Caco-2 (cell line): Measurements from ENCODE around the gene PSMF1. TPM values are rescaled to one million over a fixed set of nuclear protein-coding genes. Genes with fewer than 3 reads are reported as not detected.
A peak's percentile ranks its signal among the peaks of the same experiment; 100 is the strongest.

Experiments
- Bru-seq: library from RNA; stranded (reverse); fragments of 400-500 nt; gene quantifications from one replicate; lab custom pipeline; 2021; lab: Mats Ljungman, UMichigan
- BruChase-seq, 2 experiments: library from RNA; stranded (reverse); fragments of 400-500 nt; gene quantifications; one replicate each; lab custom pipeline; 2021; lab: Mats Ljungman, UMichigan
- BruUV-seq: library from RNA; stranded (reverse); fragments of 400-500 nt; replicated peaks from 2 replicates; lab custom pipeline; 2021; lab: Mats Ljungman, UMichigan
- CTCF ChIA-PET: fragments of 300-600 bp; sonication (Branson Sonifier 250); formaldehyde crosslinking; loops from one replicate; lab custom pipeline; 2022; ENCODE audit warnings: antibody characterized with exemption; lab: Charles Lee
- POLR2A ChIA-PET: fragments of 300-600 bp; sonication (Branson Sonifier 250); formaldehyde crosslinking; loops from one replicate; lab custom pipeline; 2022; ENCODE audit warnings: antibody characterized with exemption; lab: Charles Lee
- DNase-seq, 2 experiments: peaks; one replicate each; pipeline versions ENCODE4 v3.0.0 to v3.0.0-alpha.2; 2020 to 2022
- H3K27me3 ChIP-seq: replicated peaks from 2 replicates; pipeline ENCODE4 v1.6.0; 2011; ENCODE audit warnings: low read length; ENCODE audit not compliant: control insufficient read depth, insufficient read depth
- H3K36me3 ChIP-seq: 2 replicates; pipeline ENCODE4 v1.5.1; 2011; ENCODE audit warnings: low read length; ENCODE audit not compliant: control insufficient read depth, insufficient read depth
- H3K4me1 ChIP-seq: fragments of 250-450 bp; sonication (Bioruptor Pico); 2 replicates; pipeline ENCODE4 v1.5.1; 2020; ENCODE audit warnings: mild to moderate bottlenecking
- H3K4me3 ChIP-seq: 2 replicates; pipeline ENCODE4 v1.5.1; 2011; ENCODE audit warnings: low read depth, mild to moderate bottlenecking, control low read depth, low read length
- H3K9me3 ChIP-seq: fragments of 250-450 bp; sonication (Bioruptor Pico); 2 replicates; pipeline ENCODE4 v1.5.1; 2020; ENCODE audit warnings: mild to moderate bottlenecking, moderate library complexity
- H3K27ac Mint-ChIP-seq: one replicate; pipeline ENCODE4 v1.8.0; 2022; ENCODE audit warnings: mixed read lengths; ENCODE audit not compliant: unreplicated experiment
- H3K27me3 Mint-ChIP-seq: one replicate; pipeline ENCODE4 v1.8.0; 2022; ENCODE audit warnings: mixed read lengths; ENCODE audit not compliant: insufficient read depth, unreplicated experiment
- H3K36me3 Mint-ChIP-seq: one replicate; pipeline ENCODE4 v1.8.0; 2022; ENCODE audit warnings: mild to moderate bottlenecking, mixed read lengths; ENCODE audit not compliant: insufficient read depth, unreplicated experiment
- H3K4me1 Mint-ChIP-seq: one replicate; pipeline ENCODE4 v1.8.0; 2022; ENCODE audit warnings: low read depth, mixed read lengths; ENCODE audit not compliant: unreplicated experiment
- H3K4me3 Mint-ChIP-seq: one replicate; pipeline ENCODE4 v1.8.0; 2022; ENCODE audit warnings: mild to moderate bottlenecking, moderate library complexity, mixed read lengths; ENCODE audit not compliant: unreplicated experiment
- H3K9me3 Mint-ChIP-seq: one replicate; pipeline ENCODE4 v1.8.0; 2022; ENCODE audit warnings: mixed read lengths; ENCODE audit not compliant: unreplicated experiment
- CTCF ChIP-seq, 2 experiments: fragments of 200-600 bp in 1 of 2; IDR thresholded peaks; 1 replicate in 1 of 2; 2 replicates in 1 of 2; pipeline versions ENCODE4 v1.5.1 to v1.8.0; 2011 to 2022; ENCODE audit warnings: antibody characterized with exemption in 1 of 2, control low read depth in 1 of 2, inconsistent platforms in 1 of 2, low read depth in 1 of 2, low read length in 1 of 2, mild to moderate bottlenecking in 1 of 2, moderate library complexity in 1 of 2; ENCODE audit not compliant: insufficient read depth in 1 of 2, severe bottlenecking in 1 of 2, unreplicated experiment in 1 of 2
- intact Hi-C: fragments of 100-400 bp; cut with micrococcal nuclease; formaldehyde crosslinking; loops from one replicate; pipeline ENCODE4 v1.10.0; 2022; ENCODE audit not compliant: unreplicated experiment
- long read RNA-seq: library from polyadenylated mRNA; stranded (forward); transcript quantifications from one replicate; pipeline ENCODE4 v2.0.0, GENCODE V29; 2022
- total RNA-seq: library from RNA; stranded (reverse); gene quantifications from 2 replicates; pipeline ENCODE4 v1.2.3, GENCODE V29; 2022

The PSMF1 gene
- total RNA-seq: 121 and 141 TPM in 2 replicates
- percentile 90 among the genes with signal in this experiment for Bru-seq, nascent RNA
- percentile 83 among the genes with signal in this experiment for BruChase-seq, experiment 1, labeled RNA remaining after a 2-hour chase
- percentile 84 among the genes with signal in this experiment for BruChase-seq, experiment 2, labeled RNA remaining after a 6-hour chase
- long read RNA-seq, full-length matches to known transcripts: 171 of 190 reads
- long read RNA-seq, partial matches to known transcripts: 3 of 190 reads
- long read RNA-seq, other reads (novel, unspliced or antisense): 16 of 190 reads

DNA sequence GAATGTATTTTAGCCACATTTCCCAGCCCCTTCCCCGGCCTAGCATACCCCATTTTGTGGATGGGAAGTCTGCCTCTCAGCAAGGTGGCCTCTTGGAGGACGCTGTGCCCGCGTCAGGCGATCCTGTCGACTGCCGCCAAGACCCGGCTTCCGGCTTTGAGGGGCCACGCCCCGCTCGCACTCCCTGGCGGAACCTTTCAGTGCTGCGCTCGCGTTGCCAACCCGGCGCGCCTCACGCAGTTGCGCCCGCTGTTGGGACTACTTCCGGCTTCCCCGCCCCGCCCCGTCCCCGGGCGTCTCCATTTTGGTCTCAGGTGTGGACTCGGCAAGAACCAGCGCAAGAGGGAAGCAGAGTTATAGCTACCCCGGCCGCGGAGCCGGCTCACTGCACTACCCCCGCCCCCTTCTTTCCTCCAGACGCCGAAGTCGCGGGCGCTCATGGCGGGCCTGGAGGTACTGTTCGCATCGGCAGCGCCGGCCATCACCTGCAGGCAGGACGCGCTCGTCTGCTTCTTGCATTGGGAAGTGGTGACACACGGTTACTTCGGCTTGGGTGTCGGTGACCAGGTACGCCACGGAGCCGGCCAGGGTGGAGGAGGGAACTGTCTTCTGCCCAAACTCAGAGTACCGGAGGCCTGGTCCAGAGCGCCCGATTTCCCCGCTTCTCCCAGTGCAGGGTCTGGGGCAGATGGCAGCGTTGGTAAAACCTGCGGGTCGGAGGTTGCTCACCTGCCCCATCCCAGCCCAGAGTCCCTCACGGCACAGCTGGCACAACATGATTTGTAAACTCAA, at the start of gene PSMF1:
TSS of gene PSMF1 (plus strand) at position 267 of the 792 bp plus-strand sequence. CDS start at position 439, 172 bp downstream.
- Mint-ChIP-seq H3K4me3 (peak within 1 kb of the TSS; percentile 82), H3K27ac (peak within 1 kb of the TSS; percentile 74), H3K9me3 (no peaks in the 10 kb centered on the region), H3K36me3 (peaks cover 14% of the 10 kb centered on the region), H3K4me1 (peaks cover 20% of the 10 kb centered on the region), H3K27me3 (no peaks in the 10 kb centered on the region)
- Histone ChIP-seq H3K36me3 (peaks cover 1% of the 10 kb centered on the region), H3K4me3 (peak within 1 kb of the TSS; percentile 78), H3K27me3 (no peaks in the 10 kb centered on the region), H3K9me3 (no peaks in the 10 kb centered on the region), H3K4me1 (peaks cover 11% of the 10 kb centered on the region)
- TSS peak; percentile 37 for BruUV-seq
- CTCF ChIA-PET: interaction anchor here (0.7 to 1.0 kb wide), 3 partner anchors 34 to 385 kb away, joined by 3 to 4 read pairs (median 3); no protein-coding TSS in a partner anchor
- TF ChIP-seq CTCF (IDR thresholded peaks at IDR 0.05; ENCODE audit: insufficient read depth in 1 of 2, low read depth in 1 of 2, low read length in 1 of 2, severe bottlenecking in 1 of 2, unreplicated experiment in 1 of 2): no peak
- POLR2A ChIA-PET: interaction anchor here (0.9 kb wide), 1 partner anchor 12 kb away, joined by 3 read pairs; no protein-coding TSS in a partner anchor
- DNase-seq: peak; percentile 95 to 98
- intact Hi-C loops: loop anchor here (5.0 kb wide), 1 partner anchor 286 kb away; the partner anchor contains the start of gene FAM110A

GRCh38 chr20:1072258-1072657, 46.1 kb upstream of the PSMF1 start:
- H3K4me3 ChIP-seq: no peak overlapping the region
- no peaks in the 10 kb centered on the region for H3K4me1 Mint-ChIP-seq
- ChIA-PET POLR2A (no interaction called here), CTCF (no interaction called here)
- H3K27me3 ChIP-seq: no peaks in the 10 kb centered on the region
- H3K36me3 Mint-ChIP-seq: no peaks in the 10 kb centered on the region
- TF ChIP-seq CTCF (IDR thresholded peaks at IDR 0.05; ENCODE audit: insufficient read depth in 1 of 2, low read depth in 1 of 2, low read length in 1 of 2, severe bottlenecking in 1 of 2, unreplicated experiment in 1 of 2): no peak
- DNase-seq: no peak
- H3K27ac Mint-ChIP-seq: no peak overlapping the region
- no peak overlapping the region for H3K4me3 Mint-ChIP-seq
- H3K27me3 Mint-ChIP-seq: peaks cover 12% of the 10 kb centered on the region
- H3K36me3 ChIP-seq: no peaks in the 10 kb centered on the region
- BruUV-seq: no TSS peak
- peaks cover 10% of the 10 kb centered on the region for H3K9me3 Mint-ChIP-seq
- no peaks in the 10 kb centered on the region for H3K4me1 ChIP-seq
- intact Hi-C loops: no loop called here
- H3K9me3 ChIP-seq: no peaks in the 10 kb centered on the region; the same call in 1 of the 2 replicates

- Histone ChIP-seq H3K4me1 (no peaks in the 10 kb centered on the region), H3K9me3 (no peaks in the 10 kb centered on the region; the same call in 1 of the 2 replicates), H3K27me3 (no peaks in the 10 kb centered on the region), H3K4me3 (no peak overlapping the region), H3K36me3 (no peaks in the 10 kb centered on the region)
- no peaks in the 10 kb centered on the region for H3K4me1 Mint-ChIP-seq
- ChIA-PET POLR2A (no interaction called here), CTCF (no interaction called here)
- H3K9me3 Mint-ChIP-seq: peaks cover 10% of the 10 kb centered on the region
- no peak for TF ChIP-seq CTCF (IDR thresholded peaks at IDR 0.05; ENCODE audit: insufficient read depth in 1 of 2, low read depth in 1 of 2, low read length in 1 of 2, severe bottlenecking in 1 of 2, unreplicated experiment in 1 of 2)
- H3K27me3 Mint-ChIP-seq: peaks cover 9% of the 10 kb centered on the region
- no peak overlapping the region for H3K4me3 Mint-ChIP-seq
- DNase-seq: no peak
- intact Hi-C loops: no loop called here
- no peaks in the 10 kb centered on the region for H3K36me3 Mint-ChIP-seq
- no peak overlapping the region for H3K27ac Mint-ChIP-seq
- no TSS peak for BruUV-seq
Observed at GRCh38 chr20:1075616-1076015, 42.8 kb upstream of the PSMF1 start.
